ENCODE results near the gene RBM47. TPM values are rescaled to one million over a fixed set of nuclear protein-coding genes. Genes with fewer than 3 reads are reported as not detected.
"Not testable (repeated sequence)": the region's sequence is repeated elsewhere in the genome, so short reads cannot be mapped to it uniquely, and the experiment has no call there.

RBM47 gene
- total RNA-seq, 6 donors from 2014 or later, result 111 to 448 (median 149) TPM

GRCh38 chr4:40559585-40560465, 69.8 kb downstream of the RBM47 start:
- ATAC-seq (ENCODE audit: low FRiP score in 2 of 2) (peak in 1 of 2 donors; percentile 40), DNase-seq (no peak)
- peaks cover 11 to 36% (median 34%) of the 10 kb centered on the region in 4 donors for H3K4me1 ChIP-seq
- no peaks in the 10 kb centered on the region for H3K36me3 ChIP-seq
- peak overlapping the region; percentile 15 to 74 (median 60) for H3K27ac ChIP-seq
- no peak for TF ChIP-seq POLR2AphosphoS5 (IDR thresholded peaks at IDR 0.05)
- TF ChIP-seq POLR2A (IDR thresholded peaks at IDR 0.05), result no peak
- TF ChIP-seq, protein P1, sequence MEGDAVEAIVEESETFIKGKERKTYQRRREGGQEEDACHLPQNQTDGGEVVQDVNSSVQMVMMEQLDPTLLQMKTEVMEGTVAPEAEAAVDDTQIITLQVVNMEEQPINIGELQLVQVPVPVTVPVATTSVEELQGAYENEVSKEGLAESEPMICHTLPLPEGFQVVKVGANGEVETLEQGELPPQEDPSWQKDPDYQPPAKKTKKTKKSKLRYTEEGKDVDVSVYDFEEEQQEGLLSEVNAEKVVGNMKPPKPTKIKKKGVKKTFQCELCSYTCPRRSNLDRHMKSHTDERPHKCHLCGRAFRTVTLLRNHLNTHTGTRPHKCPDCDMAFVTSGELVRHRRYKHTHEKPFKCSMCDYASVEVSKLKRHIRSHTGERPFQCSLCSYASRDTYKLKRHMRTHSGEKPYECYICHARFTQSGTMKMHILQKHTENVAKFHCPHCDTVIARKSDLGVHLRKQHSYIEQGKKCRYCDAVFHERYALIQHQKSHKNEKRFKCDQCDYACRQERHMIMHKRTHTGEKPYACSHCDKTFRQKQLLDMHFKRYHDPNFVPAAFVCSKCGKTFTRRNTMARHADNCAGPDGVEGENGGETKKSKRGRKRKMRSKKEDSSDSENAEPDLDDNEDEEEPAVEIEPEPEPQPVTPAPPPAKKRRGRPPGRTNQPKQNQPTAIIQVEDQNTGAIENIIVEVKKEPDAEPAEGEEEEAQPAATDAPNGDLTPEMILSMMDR (IDR thresholded peaks at IDR 0.05), result no peak
- TF ChIP-seq EP300 (IDR thresholded peaks at IDR 0.05), result no peak
- no peak overlapping the region for H3K4me3 ChIP-seq
- no peaks in the 10 kb centered on the region for H3K9me3 ChIP-seq
- no peaks in the 10 kb centered on the region for H3K27me3 ChIP-seq
- 47 to 52% methylated on average over 5 of the region's 5 CpGs for WGBS, 2 donors

- Histone ChIP-seq H3K36me3 (no peaks in the 10 kb centered on the region), H3K27ac (peak overlapping the region in 1 of 4 donors; percentile 14), H3K4me1 (peaks cover 8 to 34% (median 25%) of the 10 kb centered on the region in 4 donors), H3K4me3 (no peak overlapping the region), H3K27me3 (no peaks in the 10 kb centered on the region), H3K9me3 (no peaks in the 10 kb centered on the region)
- 85 to 89% methylated on average over 2 of the region's 2 CpGs for WGBS, 2 donors
- ATAC-seq (ENCODE audit: low FRiP score in 2 of 2) (no peak), DNase-seq (no peak)
- TF ChIP-seq POLR2AphosphoS5 (IDR thresholded peaks at IDR 0.05) (no peak), EP300 (IDR thresholded peaks at IDR 0.05) (no peak), POLR2A (IDR thresholded peaks at IDR 0.05) (no peak)
- TF ChIP-seq, protein P1 (IDR thresholded peaks at IDR 0.05), result no peak
Measured at GRCh38 chr4:40557736-40558135, 71.9 kb downstream of the RBM47 start.

- Histone ChIP-seq H3K36me3 (no peaks in the 10 kb centered on the region), H3K4me3 (no peak overlapping the region), H3K27me3 (no peaks in the 10 kb centered on the region), H3K9me3 (no peaks in the 10 kb centered on the region), H3K27ac (peak overlapping the region; percentile 55 to 79 (median 70)), H3K4me1 (peaks cover 16 to 38% (median 33%) of the 10 kb centered on the region in 4 donors)
- WGBS, 2 donors, result 85 to 94% methylated on average over 15 of the region's 15 CpGs
- TF ChIP-seq EP300 (IDR thresholded peaks at IDR 0.05) (no peak), POLR2AphosphoS5 (IDR thresholded peaks at IDR 0.05) (no peak), POLR2A (IDR thresholded peaks at IDR 0.05) (no peak)
- TF ChIP-seq, protein P1 (IDR thresholded peaks at IDR 0.05), result no peak
- ATAC-seq (ENCODE audit: low FRiP score in 2 of 2) (no peak), DNase-seq (no peak)
Measured at GRCh38 chr4:40555176-40555900, 74.3 kb downstream of the RBM47 start.

DNA sequence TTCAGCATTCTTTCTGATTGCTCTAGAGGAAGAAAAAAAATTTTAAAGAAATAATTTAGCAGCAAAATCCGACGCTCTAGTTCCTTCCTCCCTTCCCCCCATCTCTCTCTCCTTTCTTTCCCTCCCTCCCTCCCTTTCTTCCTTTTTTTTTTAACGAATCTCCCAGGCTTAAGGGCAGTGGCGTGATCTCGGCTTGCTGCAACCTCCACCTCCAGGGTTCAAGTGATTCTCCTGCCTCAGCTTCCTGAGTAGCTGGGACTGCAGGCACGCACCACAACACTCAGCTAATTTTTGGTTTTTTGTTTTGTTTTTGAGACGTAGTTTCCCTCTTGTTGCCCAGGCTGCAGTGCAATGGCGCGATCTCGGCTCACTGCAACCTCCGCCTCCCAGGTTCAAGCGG, 75.0 kb downstream of the RBM47 start:
- 59 to 67% methylated on average over 12 of the region's 12 CpGs for WGBS, 2 donors
- H3K9me3 ChIP-seq; H3K4me3 ChIP-seq; ATAC-seq (ENCODE audit: low FRiP score in 2 of 2); H3K36me3 ChIP-seq; H3K27me3 ChIP-seq; DNase-seq: not testable (repeated sequence)
- Histone ChIP-seq H3K4me1 (peaks cover 14 to 33% (median 30%) of the 10 kb centered on the region in 4 donors), H3K27ac (peak overlapping the region; percentile 55 to 79 (median 70))

DNA sequence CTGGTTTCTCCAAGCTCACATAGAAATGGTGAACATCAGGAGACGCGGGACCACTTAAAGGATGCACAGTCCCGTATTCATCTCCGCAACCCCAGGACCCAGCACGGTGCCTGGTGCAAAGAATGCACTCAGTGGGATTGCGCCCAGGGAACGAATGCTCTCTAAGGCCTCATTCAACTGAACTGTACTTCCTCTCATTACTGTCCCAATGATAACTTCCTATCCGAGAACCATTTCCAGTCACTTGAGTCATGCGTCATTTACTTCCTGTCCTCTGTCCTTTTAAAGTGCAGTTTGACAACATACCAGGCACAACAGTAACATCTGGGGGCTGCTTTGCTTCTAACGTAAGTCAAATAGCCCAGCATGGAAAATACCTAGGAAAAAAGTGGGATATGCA, 75.7 kb downstream of the RBM47 start:
- no peak overlapping the region for H3K4me3 ChIP-seq
- peaks cover 11 to 30% (median 24%) of the 10 kb centered on the region in 4 donors for H3K4me1 ChIP-seq
- no peaks in the 10 kb centered on the region for H3K9me3 ChIP-seq
- no peaks in the 10 kb centered on the region for H3K36me3 ChIP-seq
- TF ChIP-seq, protein P1 (IDR thresholded peaks at IDR 0.05), result no peak
- TF ChIP-seq POLR2A (IDR thresholded peaks at IDR 0.05), result peak in 1 of 4 donors; percentile 51
- TF ChIP-seq EP300 (IDR thresholded peaks at IDR 0.05), result peak in 3 of 4 donors; percentile 37 to 78 (median 67)
- peak; percentile 40 to 81 for TF ChIP-seq POLR2AphosphoS5 (IDR thresholded peaks at IDR 0.05)
- peak; percentile 46 to 80 for ATAC-seq (ENCODE audit: low FRiP score in 2 of 2)
- H3K27me3 ChIP-seq, result no peaks in the 10 kb centered on the region
- DNase-seq, result peak in 1 of 2 donors; percentile 41
- peak overlapping the region; percentile 55 to 79 (median 70) for H3K27ac ChIP-seq
- 59 to 60% methylated on average over 10 of the region's 10 CpGs for WGBS, 2 donors
